Mesenchymal stem cell (in vitro differentiated cells and primary cell): ENCODE results near the gene CCDC90B.
A peak's percentile ranks its signal among the peaks of the same experiment; 100 is the strongest.

Source experiments
- DNase-seq: peaks from one replicate; pipeline ENCODE4 v3.0.0-alpha.2; 2013
- H2AFZ ChIP-seq: one replicate; pipeline ENCODE4 v1.6.1; 2013; ENCODE audit warnings: low read depth, mild to moderate bottlenecking, control low read depth, inconsistent platforms, low read length, moderate library complexity
- H2AK5ac ChIP-seq: 2 replicates; pipeline ENCODE4 v1.6.1; 2013; ENCODE audit warnings: low read length, moderate library complexity, mild to moderate bottlenecking, inconsistent platforms; ENCODE audit not compliant: severe bottlenecking
- H2BK120ac ChIP-seq: one replicate; pipeline ENCODE4 v1.6.1; 2013; ENCODE audit warnings: low read depth, mild to moderate bottlenecking, inconsistent platforms, low read length, moderate library complexity
- H2BK12ac ChIP-seq, 2 experiments: one replicate each; pipeline ENCODE4 v1.6.1; 2013; ENCODE audit warnings: inconsistent platforms in 2 of 2, low read length in 2 of 2, mild to moderate bottlenecking in 2 of 2, moderate library complexity in 2 of 2, control low read depth in 1 of 2
- H2BK15ac ChIP-seq: one replicate; pipeline ENCODE4 v1.6.1; 2013; ENCODE audit warnings: mild to moderate bottlenecking, low read depth, inconsistent platforms; ENCODE audit not compliant: poor library complexity, severe bottlenecking
- H2BK5ac ChIP-seq: 2 replicates; pipeline ENCODE4 v1.6.1; 2013; ENCODE audit warnings: low read depth, mild to moderate bottlenecking, low read length, control low read depth, inconsistent platforms; ENCODE audit not compliant: poor library complexity, severe bottlenecking
- H3K14ac ChIP-seq, 2 experiments: one replicate each; pipeline ENCODE4 v1.6.1; 2013; ENCODE audit warnings: inconsistent platforms in 2 of 2, low read length in 2 of 2, control low read depth in 1 of 2, mild to moderate bottlenecking in 1 of 2, moderate library complexity in 1 of 2
- H3K18ac ChIP-seq, 2 experiments: one replicate each; pipeline ENCODE4 v1.6.1; 2013; ENCODE audit warnings: inconsistent platforms in 2 of 2, low read length in 2 of 2, control low read depth in 1 of 2, low read depth in 1 of 2, mild to moderate bottlenecking in 1 of 2
- H3K23ac ChIP-seq, 2 experiments: one replicate each; pipeline ENCODE4 v1.6.1; 2013; ENCODE audit warnings: inconsistent platforms in 2 of 2, low read length in 2 of 2, mild to moderate bottlenecking in 2 of 2, moderate library complexity in 2 of 2, control low read depth in 1 of 2
- H3K27ac ChIP-seq: 2 replicates; pipeline ENCODE4 v1.5.1; 2013; ENCODE audit warnings: mild to moderate bottlenecking, moderate library complexity, low read length, control low read depth, inconsistent platforms; ENCODE audit not compliant: poor library complexity, severe bottlenecking
- H3K27me3 ChIP-seq, 2 experiments: 2 replicates each; pipeline versions ENCODE4 v1.6.1 to v1.7.0; 2013; ENCODE audit warnings: low read length in 2 of 2, mild to moderate bottlenecking in 2 of 2, moderate library complexity in 2 of 2, control low read depth in 1 of 2, inconsistent platforms in 1 of 2; ENCODE audit not compliant: control insufficient read depth in 1 of 2, insufficient read depth in 1 of 2
- H3K36me3 ChIP-seq, 2 experiments: 2 replicates each; pipeline versions ENCODE4 v1.6.1 to v1.7.0; 2013; ENCODE audit warnings: low read length in 2 of 2, control low read depth in 1 of 2, inconsistent platforms in 1 of 2, low read depth in 1 of 2, mild to moderate bottlenecking in 1 of 2; ENCODE audit not compliant: insufficient read depth in 2 of 2, control insufficient read depth in 1 of 2
- H3K4ac ChIP-seq, 2 experiments: one replicate each; pipeline ENCODE4 v1.6.1; 2013; ENCODE audit warnings: inconsistent platforms in 2 of 2, low read length in 2 of 2, mild to moderate bottlenecking in 2 of 2, moderate library complexity in 2 of 2, control low read depth in 1 of 2, low read depth in 1 of 2
- H3K4me1 ChIP-seq: 2 replicates; pipeline ENCODE4 v1.6.1; 2013; ENCODE audit warnings: low read depth, low read length, control low read depth; ENCODE audit not compliant: control insufficient read depth, insufficient read depth
- H3K4me2 ChIP-seq: 2 replicates; pipeline ENCODE4 v1.6.1; 2013; ENCODE audit warnings: low read length, mild to moderate bottlenecking, inconsistent platforms; ENCODE audit not compliant: poor library complexity, severe bottlenecking
- H3K4me3 ChIP-seq, 2 experiments: 2 replicates each; pipeline versions ENCODE4 v1.5.1 to v1.7.0; 2013; ENCODE audit warnings: low read length in 2 of 2, mild to moderate bottlenecking in 2 of 2, control low read depth in 1 of 2, low read depth in 1 of 2; ENCODE audit not compliant: insufficient read depth in 1 of 2
- H3K79me1 ChIP-seq: replicated peaks from 2 replicates; pipeline ENCODE4 v1.6.1; 2013; ENCODE audit warnings: mild to moderate bottlenecking, control low read depth, low read length, inconsistent platforms; ENCODE audit not compliant: poor library complexity, severe bottlenecking
- H3K9ac ChIP-seq: 2 replicates; pipeline ENCODE4 v1.7.0; 2013; ENCODE audit warnings: mild to moderate bottlenecking, low read length, moderate library complexity
- H3K9me3 ChIP-seq: 2 replicates; pipeline ENCODE4 v1.7.0; 2013; ENCODE audit warnings: mild to moderate bottlenecking, low read length; ENCODE audit not compliant: control insufficient read depth
- H4K8ac ChIP-seq: one replicate; pipeline ENCODE4 v1.6.1; 2013; ENCODE audit warnings: inconsistent platforms, mild to moderate bottlenecking, low read length, moderate library complexity
- H4K91ac ChIP-seq: one replicate; pipeline ENCODE4 v1.6.1; 2013; ENCODE audit warnings: mild to moderate bottlenecking, low read length, inconsistent platforms
- WGBS: methylation state at CpG from one replicate; pipeline ENCODE4 v1.1.7; 2013; ENCODE audit warnings: mixed read lengths; 5-methylcytosine and 5-hydroxymethylcytosine counted together

The CCDC90B gene

DNA sequence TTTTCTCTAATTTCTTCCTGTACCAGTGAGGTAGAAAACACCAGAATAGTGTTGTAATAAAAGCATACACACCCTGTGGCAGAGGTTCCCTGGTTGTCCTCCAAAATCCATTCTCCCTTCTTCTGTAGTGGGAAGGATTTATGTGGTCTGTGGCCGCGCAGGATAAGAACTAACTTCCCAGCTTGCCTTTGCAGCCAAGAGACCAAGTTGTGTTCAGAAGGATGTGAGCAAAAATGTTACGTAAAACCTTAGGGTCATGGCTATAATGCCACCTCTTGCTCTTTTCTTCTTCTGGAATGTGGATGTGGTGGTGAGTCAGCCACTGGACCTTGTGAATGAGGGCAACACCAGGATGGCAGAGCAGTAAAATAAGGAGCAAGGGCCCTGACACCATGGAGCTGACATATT lies 28.4 kb downstream of the CCDC90B start:
- 0% methylated on average over 3 of the region's 3 CpGs for WGBS
- no peak overlapping the region for H3K4me3 ChIP-seq
- H2BK15ac ChIP-seq = no peak overlapping the region
- no peak overlapping the region for H3K18ac ChIP-seq
- no peak overlapping the region for H2AFZ ChIP-seq
- no peak overlapping the region for H2BK120ac ChIP-seq
- H3K4ac ChIP-seq = no peak overlapping the region
- H3K79me1 ChIP-seq = peaks cover 5% of the 10 kb centered on the region
- peak; percentile 87 for DNase-seq
- H2BK12ac ChIP-seq = no peak overlapping the region
- no peak overlapping the region for H2BK5ac ChIP-seq
- peak overlapping the region; percentile 39 for H3K27ac ChIP-seq
- no peak overlapping the region for H3K23ac ChIP-seq
- no peaks in the 10 kb centered on the region for H3K27me3 ChIP-seq
- peaks cover 3% of the 10 kb centered on the region for H3K4me1 ChIP-seq
- H3K14ac ChIP-seq = no peak overlapping the region
- H3K9ac ChIP-seq = no peak overlapping the region
- H4K91ac ChIP-seq = no peak overlapping the region
- no peak overlapping the region for H4K8ac ChIP-seq
- H3K4me2 ChIP-seq = no peak overlapping the region
- no peak overlapping the region for H2AK5ac ChIP-seq
- H3K36me3 ChIP-seq = peaks cover 4 to 66% of the 10 kb centered on the region in 2 experiments
- H3K9me3 ChIP-seq = no peaks in the 10 kb centered on the region

DNA sequence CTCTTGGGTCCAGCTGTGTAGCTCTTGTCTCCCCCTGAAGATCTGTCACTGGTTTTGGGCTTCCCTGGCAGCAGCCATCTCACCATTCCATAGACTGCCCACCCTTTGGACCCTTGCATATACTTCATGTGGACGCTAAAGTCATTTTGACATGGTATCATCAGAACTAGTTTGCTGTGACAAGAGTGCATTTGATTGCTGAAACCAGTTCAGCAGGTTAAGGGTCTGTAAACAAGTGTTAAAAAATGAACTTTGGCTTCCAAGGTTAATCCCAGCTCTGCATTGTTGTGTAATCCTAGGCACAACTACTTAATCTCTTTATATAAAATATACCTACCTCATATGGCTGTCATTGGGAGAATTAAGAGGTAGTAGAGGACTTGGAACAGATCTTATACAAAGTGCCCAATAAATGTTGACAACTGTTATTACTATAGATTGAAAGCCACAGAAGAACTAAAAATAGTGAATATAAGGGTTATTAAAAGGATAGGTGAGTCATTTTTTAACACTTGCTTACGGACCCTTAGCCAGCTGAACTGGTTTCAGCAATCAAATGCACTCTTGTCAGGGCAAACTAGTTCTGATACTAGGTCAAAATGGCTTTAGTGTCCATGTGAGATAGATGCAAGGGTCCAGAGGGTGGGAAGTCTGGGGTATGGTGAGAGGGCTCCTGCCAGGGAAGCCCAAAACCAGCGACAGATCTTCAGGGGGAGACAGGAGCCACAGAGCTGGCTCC lies 29.4 kb downstream of the CCDC90B start:
- no peak overlapping the region for H3K27ac ChIP-seq

DNA sequence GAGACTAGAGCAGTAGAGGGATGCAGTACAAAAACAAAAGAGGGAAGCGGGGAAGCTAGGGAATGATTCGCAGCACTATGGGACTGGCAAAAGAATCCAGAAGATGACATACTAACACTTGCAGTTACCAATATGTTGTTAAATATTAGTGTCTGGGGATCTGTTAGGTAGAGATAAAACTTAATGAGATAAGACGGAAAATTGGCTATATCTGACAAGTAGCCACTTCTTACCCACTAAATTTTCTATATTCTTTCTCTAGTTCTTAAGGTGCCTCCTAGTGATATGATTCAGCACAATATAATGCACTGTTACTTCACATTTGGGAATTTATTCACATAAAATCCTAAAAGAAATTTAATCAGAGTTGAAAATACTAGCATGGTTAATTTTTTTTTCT lies 30.8 kb downstream of the CCDC90B start:
- Histone ChIP-seq H3K9ac (no peak overlapping the region), H3K4me2 (no peak overlapping the region), H2BK12ac (no peak overlapping the region), H3K18ac (no peak overlapping the region), H2BK120ac (no peak overlapping the region), H3K9me3 (no peaks in the 10 kb centered on the region), H2BK15ac (no peak overlapping the region), H2AK5ac (no peak overlapping the region), H3K79me1 (peaks cover 3% of the 10 kb centered on the region), H3K14ac (no peak overlapping the region), H3K23ac (no peak overlapping the region), H4K91ac (no peak overlapping the region), H3K27ac (no peak overlapping the region), H2AFZ (no peak overlapping the region), H4K8ac (no peak overlapping the region), H2BK5ac (no peak overlapping the region), H3K4me3 (no peak overlapping the region), H3K4ac (no peak overlapping the region), H3K36me3 (peaks cover 4 to 58% of the 10 kb centered on the region in 2 experiments), H3K4me1 (peaks cover 3% of the 10 kb centered on the region), H3K27me3 (no peaks in the 10 kb centered on the region)
- no peak for DNase-seq
- WGBS = 100% methylated on average over 1 of the region's 3 CpGs

More for the DNA sequence above, 29.4 kb downstream of the CCDC90B start:
- DNase-seq = no peak
- no peak overlapping the region for H4K91ac ChIP-seq
- H3K18ac ChIP-seq = peak overlapping the region in 1 of 2 experiments; percentile 69
- H3K79me1 ChIP-seq = peaks cover 5% of the 10 kb centered on the region
- H2BK5ac ChIP-seq = no peak overlapping the region
- no peak overlapping the region for H3K9ac ChIP-seq
- H3K36me3 ChIP-seq = peaks cover 4 to 64% of the 10 kb centered on the region in 2 experiments
- peak overlapping the region in 1 of 2 experiments; percentile 48 for H3K14ac ChIP-seq
- H3K4me3 ChIP-seq = no peak overlapping the region
- H3K27me3 ChIP-seq = no peaks in the 10 kb centered on the region
- H3K9me3 ChIP-seq = no peaks in the 10 kb centered on the region
- H2AK5ac ChIP-seq = peak overlapping the region; percentile 68
- H2BK120ac ChIP-seq = no peak overlapping the region
- H2AFZ ChIP-seq = no peak overlapping the region
- no peak overlapping the region for H2BK15ac ChIP-seq
- H3K4me2 ChIP-seq = no peak overlapping the region
- no peak overlapping the region for H3K4ac ChIP-seq
- H3K4me1 ChIP-seq = peaks cover 3% of the 10 kb centered on the region
- WGBS = 67% methylated on average over 3 of the region's 3 CpGs
- no peak overlapping the region for H4K8ac ChIP-seq
- H3K23ac ChIP-seq = no peak overlapping the region
- peak overlapping the region in 1 of 2 experiments; percentile 31 for H2BK12ac ChIP-seq

DNA sequence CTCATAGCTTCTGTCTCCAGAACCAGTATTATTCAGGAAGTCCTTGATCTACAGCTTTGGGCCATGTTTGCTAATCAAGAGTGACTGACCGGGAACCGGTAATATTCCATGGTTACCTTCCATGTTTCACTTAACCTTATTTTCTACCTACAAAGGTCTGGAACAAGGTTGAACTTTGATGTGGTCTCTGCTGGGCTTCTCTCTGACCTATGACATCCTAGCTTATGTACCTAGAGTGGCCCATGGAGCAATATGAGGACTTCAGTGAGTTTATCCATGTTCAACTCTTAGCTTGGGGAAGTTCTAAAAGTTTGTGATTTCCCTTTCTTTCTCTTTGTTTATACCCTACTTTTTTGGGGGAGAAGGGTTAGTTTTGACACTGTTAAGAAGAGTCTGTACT lies 33.2 kb downstream of the CCDC90B start:
- Histone ChIP-seq H3K27ac (no peak overlapping the region), H3K4me1 (peaks cover 3% of the 10 kb centered on the region), H3K4ac (no peak overlapping the region), H3K4me2 (no peak overlapping the region), H2BK15ac (no peak overlapping the region), H4K91ac (no peak overlapping the region), H2AFZ (no peak overlapping the region), H3K18ac (no peak overlapping the region), H3K9me3 (no peaks in the 10 kb centered on the region), H2BK120ac (no peak overlapping the region), H3K79me1 (peaks cover 2% of the 10 kb centered on the region), H3K14ac (no peak overlapping the region), H2BK5ac (no peak overlapping the region), H3K27me3 (no peaks in the 10 kb centered on the region), H3K23ac (no peak overlapping the region), H2BK12ac (peak overlapping the region in 1 of 2 experiments; percentile 31), H4K8ac (no peak overlapping the region), H3K9ac (no peak overlapping the region), H2AK5ac (no peak overlapping the region), H3K4me3 (no peak overlapping the region), H3K36me3 (peaks cover 0 to 48% of the 10 kb centered on the region in 2 experiments)
- 100% methylated on average over 2 of the region's 2 CpGs for WGBS
- DNase-seq = no peak
